Heart left ventricle (tissue), 13 donors: ENCODE measurements around the gene RGS6.

Experiments used
- CTCF ChIP-seq, 12 donors: fragments of 200-600 bp; sonication (generic) in 4 of 12; IDR thresholded peaks; one replicate each; pipeline versions ENCODE4 v1.5.0 to v1.8.0; 2018 to 2022; ENCODE audit warnings: antibody characterized with exemption in 12 of 12, mild to moderate bottlenecking in 5 of 12
- POLR2A ChIP-seq, 2 donors: fragments of 450-650 bp; IDR thresholded peaks; one replicate each; pipeline ENCODE4 v1.6.1; 2017; ENCODE audit warnings: antibody characterized with exemption in 2 of 2, mild to moderate bottlenecking in 2 of 2, moderate library complexity in 2 of 2
- donor health status: ischemic (EF 13 %, LVEDD 7.1; RV severe dilation, severe dysfunction).
- donor health status: DM: no; HTN: yes; CAD: no.
- donor health status: DM: no; HTN: no; CAD: no.
- donor health status: ischemic (EF 25% LVEDD 6.9; RV normal size, moderate dysfunction).
- donor health status: ischemic (EF 25% LVEDD 5.7; RV mildly dilated, moderate dysfunction).
- donor health status: ischemic (EF 35%, LVEDD 5.7; RV mildly dilated, moderate dysfunction).
- donor health status: nonischemic (EF 11% LVEDD 7.7; RV severe dilation, severe dysfunction).
- donor health status: DM: yes; HTN: yes; CAD: no.
- donor health status: PGD.
- donor health status: ischemic (EF 29% LVEDD 5.4; RV normal size, mild dysfunction).
- donor health status: nonischemic (EF 23%, LVEDD 6.1; RV moderate dilation, normal function).

GRCh38 chr14:71952381-71953363 is 20.4 kb downstream of the RGS6 start:
- no peak for TF ChIP-seq POLR2A (IDR thresholded peaks at IDR 0.05)
- no peak for TF ChIP-seq CTCF (IDR thresholded peaks at IDR 0.05)
